Osteoblast (primary cell): Measurements from ENCODE around the gene TESK2. TPM values are rescaled to one million over a fixed set of nuclear protein-coding genes. Genes with fewer than 3 reads are reported as not detected.

ENCODE experiments used
- DNase-seq: peaks from one replicate; pipeline ENCODE4 v3.0.0; 2011; ENCODE audit warnings: low spot score, mixed read lengths; ENCODE audit not compliant: insufficient read length; ENCODE audit errors: missing footprints
- H2AFZ ChIP-seq: 2 replicates; pipeline ENCODE4 v1.6.0; 2011; ENCODE audit warnings: mild to moderate bottlenecking, low read length
- H3K27ac ChIP-seq: 2 replicates; pipeline ENCODE4 v1.5.1; 2011; ENCODE audit warnings: mild to moderate bottlenecking, low read depth, low read length, moderate library complexity
- H3K27me3 ChIP-seq: 2 replicates; pipeline ENCODE4 v1.6.0; 2012; ENCODE audit warnings: mild to moderate bottlenecking, control low read depth, inconsistent platforms, low read length, moderate library complexity; ENCODE audit not compliant: insufficient read depth
- H3K36me3 ChIP-seq: 2 replicates; pipeline ENCODE4 v1.5.1; 2011; ENCODE audit warnings: mild to moderate bottlenecking, low read length, control low read depth, moderate library complexity; ENCODE audit not compliant: insufficient read depth
- H3K4me1 ChIP-seq: 2 replicates; pipeline ENCODE4 v1.5.1; 2011; ENCODE audit warnings: mild to moderate bottlenecking, low read length, control low read depth, moderate library complexity; ENCODE audit not compliant: insufficient read depth
- H3K4me2 ChIP-seq: 2 replicates; pipeline ENCODE4 v1.6.0; 2011; ENCODE audit warnings: mild to moderate bottlenecking, low read length; ENCODE audit not compliant: insufficient read depth
- H3K4me3 ChIP-seq: fragments of 200-600 bp; sonication (generic); 3 replicates; pipeline ENCODE4 v1.5.1; 2012; ENCODE audit warnings: mild to moderate bottlenecking, low read length, inconsistent platforms; ENCODE audit not compliant: insufficient read depth
- H3K79me2 ChIP-seq: 2 replicates; pipeline ENCODE4 v1.6.0; 2012; ENCODE audit warnings: mild to moderate bottlenecking, low read length, control low read depth, inconsistent platforms; ENCODE audit not compliant: insufficient read depth
- H3K9me3 ChIP-seq: 2 replicates; pipeline ENCODE4 v1.5.1; 2011; ENCODE audit warnings: low read depth, low read length, control low read depth
- H4K20me1 ChIP-seq: 2 replicates; pipeline ENCODE4 v1.6.0; 2012; ENCODE audit warnings: mild to moderate bottlenecking, low read length, control low read depth; ENCODE audit not compliant: insufficient read depth
- total RNA-seq: library from RNA; depleted of rRNA; stranded (reverse); fragments of >200 nt; gene quantifications from 2 replicates; pipeline ENCODE4 v1.2.3, GENCODE V29; 2012
- TF ChIP-seq, protein P1 (sequence below): IDR thresholded peaks from 2 replicates; pipeline ENCODE4 v1.5.1; 2011; ENCODE audit warnings: mild to moderate bottlenecking, low read depth, low read length, moderate library complexity; ENCODE audit errors: extremely low read depth

Gene TESK2
- total RNA-seq, 1 donor = 5.4 TPM

DNA sequence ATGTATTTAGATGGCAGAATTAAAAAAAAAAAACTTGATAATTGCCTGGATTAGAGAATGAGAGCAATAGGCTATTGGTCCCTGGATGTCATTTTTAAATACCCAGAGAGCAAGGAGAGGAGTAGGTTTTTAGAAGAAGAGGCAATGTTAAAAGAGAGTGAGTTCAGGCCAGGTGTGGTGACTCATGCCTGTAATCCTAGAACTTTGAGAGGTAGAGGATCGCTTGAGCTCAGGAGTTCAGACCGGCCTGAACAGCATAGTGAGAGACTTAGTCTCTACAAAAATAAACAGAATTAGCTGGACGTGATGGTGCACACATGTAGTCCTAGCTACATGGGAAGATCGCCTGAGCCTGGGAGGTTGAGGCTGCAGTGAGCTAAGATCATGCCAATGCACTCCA lies 134.8 kb downstream of the TESK2 start:
- no peaks in the 10 kb centered on the region for H3K27me3 ChIP-seq
- no peaks in the 10 kb centered on the region for H3K36me3 ChIP-seq
- no peak overlapping the region for H3K4me2 ChIP-seq
- DNase-seq = no peak
- H3K9me3 ChIP-seq = no peaks in the 10 kb centered on the region
- H4K20me1 ChIP-seq = no peaks in the 10 kb centered on the region
- TF ChIP-seq, protein P1, sequence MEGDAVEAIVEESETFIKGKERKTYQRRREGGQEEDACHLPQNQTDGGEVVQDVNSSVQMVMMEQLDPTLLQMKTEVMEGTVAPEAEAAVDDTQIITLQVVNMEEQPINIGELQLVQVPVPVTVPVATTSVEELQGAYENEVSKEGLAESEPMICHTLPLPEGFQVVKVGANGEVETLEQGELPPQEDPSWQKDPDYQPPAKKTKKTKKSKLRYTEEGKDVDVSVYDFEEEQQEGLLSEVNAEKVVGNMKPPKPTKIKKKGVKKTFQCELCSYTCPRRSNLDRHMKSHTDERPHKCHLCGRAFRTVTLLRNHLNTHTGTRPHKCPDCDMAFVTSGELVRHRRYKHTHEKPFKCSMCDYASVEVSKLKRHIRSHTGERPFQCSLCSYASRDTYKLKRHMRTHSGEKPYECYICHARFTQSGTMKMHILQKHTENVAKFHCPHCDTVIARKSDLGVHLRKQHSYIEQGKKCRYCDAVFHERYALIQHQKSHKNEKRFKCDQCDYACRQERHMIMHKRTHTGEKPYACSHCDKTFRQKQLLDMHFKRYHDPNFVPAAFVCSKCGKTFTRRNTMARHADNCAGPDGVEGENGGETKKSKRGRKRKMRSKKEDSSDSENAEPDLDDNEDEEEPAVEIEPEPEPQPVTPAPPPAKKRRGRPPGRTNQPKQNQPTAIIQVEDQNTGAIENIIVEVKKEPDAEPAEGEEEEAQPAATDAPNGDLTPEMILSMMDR = no peak
- H3K4me1 ChIP-seq = peaks cover 12% of the 10 kb centered on the region
- no peaks in the 10 kb centered on the region for H3K79me2 ChIP-seq
- H3K27ac ChIP-seq = no peak overlapping the region
- no peak overlapping the region for H2AFZ ChIP-seq
- no peak overlapping the region for H3K4me3 ChIP-seq

DNA sequence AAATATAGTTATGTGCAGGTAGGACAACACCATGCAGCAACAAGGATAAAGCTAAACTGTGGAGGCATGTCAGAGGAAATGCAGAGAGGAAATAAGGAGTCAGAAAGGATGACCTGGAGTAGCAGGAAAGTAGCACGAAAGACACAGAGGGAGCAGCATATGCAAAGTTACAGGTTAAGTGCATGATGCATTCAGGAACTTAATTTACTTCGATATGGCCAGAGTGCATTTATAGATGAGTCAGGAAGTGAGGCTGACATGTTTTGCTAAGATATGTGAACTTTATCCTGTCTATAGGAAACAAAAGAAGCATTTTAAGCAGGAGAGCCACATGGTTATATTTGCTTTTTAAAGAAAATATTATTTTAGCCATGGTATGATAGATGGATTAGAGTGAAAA lies 135.3 kb downstream of the TESK2 start:
- H3K4me3 ChIP-seq = no peak overlapping the region
- no peaks in the 10 kb centered on the region for H4K20me1 ChIP-seq
- H3K27me3 ChIP-seq = no peaks in the 10 kb centered on the region
- H3K36me3 ChIP-seq = no peaks in the 10 kb centered on the region
- no peak overlapping the region for H3K27ac ChIP-seq
- H3K4me1 ChIP-seq = peaks cover 9% of the 10 kb centered on the region
- no peak for DNase-seq
- no peak overlapping the region for H2AFZ ChIP-seq
- no peaks in the 10 kb centered on the region for H3K79me2 ChIP-seq
- no peaks in the 10 kb centered on the region for H3K9me3 ChIP-seq
- no peak overlapping the region for H3K4me2 ChIP-seq
- TF ChIP-seq, protein P1 = no peak

DNA sequence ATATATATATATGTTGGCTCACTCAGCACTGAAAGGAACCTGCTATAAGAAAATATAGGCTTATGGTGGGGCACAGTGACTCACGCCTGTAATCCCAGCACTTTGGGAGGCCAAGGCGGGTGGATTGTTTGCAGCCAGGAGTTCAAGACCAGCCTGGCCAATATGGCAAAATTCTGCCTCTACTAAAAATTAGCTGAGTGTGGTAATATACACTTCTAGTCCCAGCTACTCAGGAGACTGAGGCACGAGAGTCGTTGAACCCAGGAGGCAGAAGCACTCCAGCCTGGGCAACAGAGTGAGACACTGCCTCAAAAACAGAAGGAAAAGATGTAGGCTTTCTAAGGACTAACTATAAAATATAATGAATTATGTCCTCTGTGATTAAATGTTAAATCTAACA lies 136.1 kb downstream of the TESK2 start:
- Histone ChIP-seq H3K4me3 (no peak overlapping the region), H3K4me1 (peaks cover under 1% of the 10 kb centered on the region), H3K27ac (no peak overlapping the region), H2AFZ (no peak overlapping the region), H3K9me3 (no peaks in the 10 kb centered on the region), H3K36me3 (no peaks in the 10 kb centered on the region), H4K20me1 (no peaks in the 10 kb centered on the region), H3K79me2 (no peaks in the 10 kb centered on the region), H3K27me3 (no peaks in the 10 kb centered on the region), H3K4me2 (no peak overlapping the region)
- no peak for DNase-seq
- TF ChIP-seq, protein P1 = no peak

DNA sequence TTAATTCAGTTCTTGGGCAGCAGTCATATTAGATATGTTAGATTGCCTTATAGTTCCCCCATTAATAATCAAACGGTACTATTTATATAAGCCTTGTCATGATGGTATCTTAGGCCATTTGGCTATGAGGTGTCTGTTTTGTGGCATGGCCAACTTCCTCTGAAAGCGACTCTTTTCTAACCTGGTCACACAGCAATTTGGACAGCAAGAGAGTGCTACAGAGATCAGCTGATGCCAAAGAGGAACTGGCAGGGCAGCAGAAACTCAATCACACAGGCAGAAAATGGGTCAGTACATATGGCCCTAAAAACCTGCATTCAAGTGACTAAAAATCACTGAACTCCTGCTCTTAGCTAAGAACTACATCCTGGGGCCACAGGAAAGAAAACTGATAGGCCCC lies 137.3 kb downstream of the TESK2 start:
- no peaks in the 10 kb centered on the region for H3K27me3 ChIP-seq
- no peaks in the 10 kb centered on the region for H3K9me3 ChIP-seq
- TF ChIP-seq, protein P1 = no peak
- H3K79me2 ChIP-seq = no peaks in the 10 kb centered on the region
- no peak overlapping the region for H3K27ac ChIP-seq
- no peaks in the 10 kb centered on the region for H4K20me1 ChIP-seq
- no peak overlapping the region for H3K4me2 ChIP-seq
- no peaks in the 10 kb centered on the region for H3K36me3 ChIP-seq
- no peak for DNase-seq
- H2AFZ ChIP-seq = no peak overlapping the region
- H3K4me1 ChIP-seq = no peaks in the 10 kb centered on the region
- no peak overlapping the region for H3K4me3 ChIP-seq
